GM10266 (cell line): ENCODE measurements around the gene CTAGE9.

Source experiments
- DNase-seq: peaks from one replicate; pipeline ENCODE4 v3.0.0; 2012; ENCODE audit errors: extremely low spot score
- TF ChIP-seq, protein P1 (sequence below): IDR thresholded peaks from 2 replicates; pipeline ENCODE4 v1.5.1; 2012; ENCODE audit warnings: mild to moderate bottlenecking, low read depth; ENCODE audit not compliant: control insufficient read depth, insufficient read depth; ENCODE audit errors: missing control alignments

Gene CTAGE9

DNA sequence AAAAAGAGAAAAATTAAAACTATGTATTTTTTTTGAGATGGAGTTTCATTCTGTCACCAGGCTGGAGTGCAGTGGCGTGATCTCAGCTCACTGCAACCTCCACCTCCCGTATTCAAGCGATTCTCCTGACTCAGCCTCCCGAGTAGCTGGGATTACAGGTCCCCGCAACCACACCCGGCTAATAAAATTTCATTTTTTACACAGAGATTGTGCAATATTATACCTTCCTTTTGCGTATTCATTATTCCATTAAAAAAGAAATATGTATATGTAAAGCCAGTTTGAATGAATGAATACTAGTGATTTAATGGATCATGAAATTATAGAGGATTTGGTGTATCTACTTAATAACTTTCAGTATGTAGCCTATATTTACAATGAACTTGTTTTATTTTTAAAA, 38.2 kb upstream of the CTAGE9 start:
- DNase-seq, result no peak
- TF ChIP-seq, protein P1, sequence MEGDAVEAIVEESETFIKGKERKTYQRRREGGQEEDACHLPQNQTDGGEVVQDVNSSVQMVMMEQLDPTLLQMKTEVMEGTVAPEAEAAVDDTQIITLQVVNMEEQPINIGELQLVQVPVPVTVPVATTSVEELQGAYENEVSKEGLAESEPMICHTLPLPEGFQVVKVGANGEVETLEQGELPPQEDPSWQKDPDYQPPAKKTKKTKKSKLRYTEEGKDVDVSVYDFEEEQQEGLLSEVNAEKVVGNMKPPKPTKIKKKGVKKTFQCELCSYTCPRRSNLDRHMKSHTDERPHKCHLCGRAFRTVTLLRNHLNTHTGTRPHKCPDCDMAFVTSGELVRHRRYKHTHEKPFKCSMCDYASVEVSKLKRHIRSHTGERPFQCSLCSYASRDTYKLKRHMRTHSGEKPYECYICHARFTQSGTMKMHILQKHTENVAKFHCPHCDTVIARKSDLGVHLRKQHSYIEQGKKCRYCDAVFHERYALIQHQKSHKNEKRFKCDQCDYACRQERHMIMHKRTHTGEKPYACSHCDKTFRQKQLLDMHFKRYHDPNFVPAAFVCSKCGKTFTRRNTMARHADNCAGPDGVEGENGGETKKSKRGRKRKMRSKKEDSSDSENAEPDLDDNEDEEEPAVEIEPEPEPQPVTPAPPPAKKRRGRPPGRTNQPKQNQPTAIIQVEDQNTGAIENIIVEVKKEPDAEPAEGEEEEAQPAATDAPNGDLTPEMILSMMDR, result no peak

DNA sequence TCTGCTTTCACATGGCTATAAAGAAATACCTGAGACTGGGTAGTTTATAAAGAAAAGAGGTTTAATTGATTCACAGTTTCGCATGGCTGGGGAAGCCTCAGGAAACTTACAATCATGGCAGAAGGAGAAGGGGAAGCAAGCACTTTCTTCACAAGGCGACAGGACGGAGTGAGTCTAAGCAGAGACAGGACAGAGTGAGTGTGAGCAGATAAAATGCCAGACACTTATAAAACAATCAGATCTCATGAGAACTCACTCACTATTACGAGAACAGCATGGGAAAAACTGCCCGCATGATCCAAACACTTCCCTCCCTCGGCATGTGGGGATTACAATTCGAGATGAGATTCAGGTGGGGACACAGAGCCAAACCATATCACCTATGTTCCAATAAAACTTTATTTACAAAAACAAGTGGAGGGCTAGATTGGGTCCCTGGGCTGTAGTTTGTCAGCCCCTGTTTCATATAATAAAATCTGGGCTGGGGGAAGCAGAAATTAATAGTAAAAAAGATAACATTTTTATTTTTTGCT, 37.1 kb upstream of the CTAGE9 start:
- no peak for DNase-seq
- TF ChIP-seq, protein P1, result no peak

GRCh38 chr6:131745476-131745875, 34.7 kb upstream of the CTAGE9 start:
- no peak for DNase-seq
- TF ChIP-seq, protein P1, result no peak

GRCh38 chr6:131744432-131745287, 33.8 kb upstream of the CTAGE9 start:
- no peak for DNase-seq
- TF ChIP-seq, protein P1, result no peak

DNA sequence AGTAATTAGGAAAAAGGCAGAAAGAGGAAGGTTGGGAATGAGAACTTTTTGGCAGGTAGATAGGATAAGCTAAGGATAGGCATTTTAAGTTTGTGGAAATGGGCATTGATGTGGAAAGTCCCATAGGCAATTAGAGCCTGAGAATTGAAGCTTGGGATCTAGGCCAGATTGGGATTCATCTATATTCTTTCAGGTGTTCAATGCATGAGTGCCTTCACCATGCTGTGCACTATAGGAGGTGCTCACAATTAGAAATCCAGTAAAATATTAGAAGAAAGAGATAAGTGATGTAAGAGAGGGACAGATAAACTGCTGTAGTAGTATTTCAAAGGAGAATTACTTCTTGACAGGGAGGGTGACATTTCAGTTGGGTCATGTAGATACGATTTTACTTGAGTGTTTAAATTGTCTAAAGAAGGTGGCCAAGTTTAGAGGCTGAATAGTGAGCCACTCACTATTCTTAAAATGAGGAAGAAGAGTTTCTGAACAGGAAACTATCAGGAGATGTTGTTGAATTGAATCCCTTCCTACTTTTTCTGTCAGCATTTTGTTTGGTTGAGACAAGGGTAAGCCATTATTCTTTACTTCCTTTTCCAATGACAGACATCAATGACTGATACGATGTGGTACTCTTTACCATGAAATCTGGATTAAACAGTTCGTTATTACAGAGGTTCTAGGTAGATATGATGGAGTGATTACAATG, 31.0 kb upstream of the CTAGE9 start:
- TF ChIP-seq, protein P1, result no peak
- no peak for DNase-seq

- no peak for DNase-seq
- TF ChIP-seq, protein P1, result no peak
Observed at GRCh38 chr6:131740161-131740560, 29.3 kb upstream of the CTAGE9 start.
